GM18909 (cell line): ENCODE results near the gene TK2.

Experiments used
- ATAC-seq: cut with Tn5 transposase; IDR thresholded peaks from one replicate; pipeline ENCODE4 v1.9.1; 2021; ENCODE audit warnings: mild to moderate bottlenecking; ENCODE audit not compliant: unreplicated experiment, poor library complexity

The TK2 gene

DNA sequence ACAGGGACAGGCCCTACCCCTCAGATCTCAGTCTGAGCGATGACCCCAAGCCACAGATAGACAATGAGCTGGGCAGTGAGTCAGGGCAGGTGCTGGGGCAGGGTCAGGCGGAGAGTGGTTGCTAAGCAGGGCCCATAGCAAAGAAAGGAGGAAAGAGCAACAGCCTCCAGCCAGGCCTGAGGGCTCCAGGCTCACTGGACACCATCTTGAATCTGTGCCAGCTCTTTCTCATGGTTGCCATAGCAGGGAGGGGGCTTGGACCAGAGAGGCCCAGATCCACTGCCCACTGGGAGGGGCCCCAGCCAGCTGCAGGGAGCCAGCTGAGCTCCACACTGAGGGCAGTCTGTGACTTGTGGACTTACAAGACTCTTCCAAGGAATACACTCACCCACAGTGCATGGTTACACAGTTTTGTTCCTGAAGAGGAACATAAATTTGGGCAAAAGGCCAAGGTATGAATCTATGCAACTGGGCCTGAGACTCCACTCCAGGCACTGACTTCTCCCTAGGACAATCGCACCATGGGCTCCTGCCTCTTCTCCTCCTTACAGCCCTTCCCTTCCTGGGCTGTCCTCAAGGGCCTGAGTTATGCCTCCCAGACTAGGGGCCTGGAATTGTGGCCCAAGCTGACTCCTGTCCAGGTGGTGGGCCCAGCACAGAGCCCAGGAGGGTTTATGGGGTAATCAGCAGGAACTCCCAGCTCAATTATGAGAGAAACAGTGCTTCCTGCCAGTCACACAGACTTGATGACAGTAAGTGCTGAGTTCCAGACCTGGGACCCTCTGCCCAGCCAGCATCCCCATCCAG, 62.9 kb downstream of the TK2 start:
- ATAC-seq, result no peak

DNA sequence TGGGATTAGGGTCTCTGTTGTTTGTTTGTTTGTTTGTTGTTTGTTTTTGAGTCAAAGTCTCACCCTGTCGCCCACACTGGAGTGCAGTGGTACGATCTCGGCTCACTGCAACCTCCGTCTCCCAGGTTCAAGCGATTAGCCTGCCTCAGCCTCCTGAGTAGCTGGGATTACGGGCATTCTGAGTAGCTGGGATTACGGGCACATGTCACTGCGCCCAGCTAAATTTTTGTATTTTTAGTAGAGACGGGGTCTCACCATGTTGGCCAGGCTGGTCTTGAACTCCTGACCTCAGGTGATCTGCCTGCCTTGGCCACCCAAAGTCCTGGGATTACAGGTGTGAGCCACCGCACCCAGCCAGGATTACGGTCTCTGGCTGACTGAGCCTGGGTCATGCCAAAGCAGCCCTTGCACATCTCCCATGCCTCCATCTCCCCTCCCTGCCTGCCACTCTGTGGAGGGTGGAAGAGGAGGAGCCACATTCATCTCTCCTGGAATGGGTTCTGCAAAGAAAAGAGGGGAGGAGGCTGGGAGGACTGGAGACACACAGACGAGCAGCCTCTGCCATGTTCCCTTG, 63.6 kb downstream of the TK2 start:
- ATAC-seq, result no peak

DNA sequence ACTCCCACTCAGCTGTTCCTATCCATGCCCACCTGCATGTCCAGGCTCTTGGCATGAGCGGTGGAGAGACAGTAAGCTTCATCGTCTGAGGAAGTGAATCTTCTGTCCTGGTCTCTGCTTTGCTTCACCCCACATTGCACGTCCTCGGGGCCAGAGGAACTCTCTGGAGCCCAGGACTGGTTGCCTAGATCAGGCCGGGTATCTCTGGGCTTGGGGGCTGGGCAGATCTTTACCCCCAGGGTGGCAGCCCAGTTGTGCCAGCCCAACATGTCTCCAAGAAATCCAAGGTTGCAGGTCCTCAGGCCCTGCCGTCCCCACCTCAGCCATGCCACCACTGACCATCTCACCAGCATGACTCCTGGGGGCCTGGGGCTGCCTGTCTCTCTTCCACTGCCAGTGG, 64.5 kb downstream of the TK2 start:
- ATAC-seq, result no peak

DNA sequence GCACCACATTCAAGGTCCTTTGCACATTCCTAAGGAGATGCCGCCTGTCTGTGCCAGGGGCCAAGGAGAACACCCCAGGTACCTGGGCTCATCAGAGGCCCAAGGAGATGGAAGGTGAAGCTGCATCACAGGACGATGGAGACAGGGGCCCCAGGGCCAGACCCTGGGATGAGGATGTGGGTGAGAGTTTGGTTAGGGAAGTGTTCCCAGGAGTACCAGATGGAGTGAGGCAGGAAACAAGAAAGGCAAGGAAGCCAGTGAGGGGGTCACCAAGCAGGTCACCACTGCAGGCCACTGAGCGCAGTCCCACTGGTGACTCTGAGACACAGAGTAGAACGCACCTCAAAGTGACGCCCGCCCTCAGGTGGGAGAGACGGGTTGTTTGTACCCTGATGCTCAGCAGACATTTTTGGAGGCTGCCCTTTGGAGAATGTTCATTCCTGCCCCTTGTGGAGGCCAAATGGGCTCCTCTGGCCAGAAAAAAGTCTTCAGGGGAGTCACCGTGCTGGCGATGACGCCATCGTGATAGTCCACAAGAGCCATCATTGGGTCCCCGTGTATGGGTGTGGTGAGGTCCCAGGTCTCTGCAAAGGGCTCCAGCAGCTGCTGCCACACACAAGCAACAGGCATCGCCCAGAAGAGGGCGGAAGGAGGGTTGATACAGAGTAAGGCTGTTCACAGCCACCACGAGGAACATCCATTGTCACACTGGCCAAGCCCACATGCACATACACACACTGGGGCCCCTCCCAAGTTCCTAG, 65.3 kb downstream of the TK2 start:
- no peak for ATAC-seq

DNA sequence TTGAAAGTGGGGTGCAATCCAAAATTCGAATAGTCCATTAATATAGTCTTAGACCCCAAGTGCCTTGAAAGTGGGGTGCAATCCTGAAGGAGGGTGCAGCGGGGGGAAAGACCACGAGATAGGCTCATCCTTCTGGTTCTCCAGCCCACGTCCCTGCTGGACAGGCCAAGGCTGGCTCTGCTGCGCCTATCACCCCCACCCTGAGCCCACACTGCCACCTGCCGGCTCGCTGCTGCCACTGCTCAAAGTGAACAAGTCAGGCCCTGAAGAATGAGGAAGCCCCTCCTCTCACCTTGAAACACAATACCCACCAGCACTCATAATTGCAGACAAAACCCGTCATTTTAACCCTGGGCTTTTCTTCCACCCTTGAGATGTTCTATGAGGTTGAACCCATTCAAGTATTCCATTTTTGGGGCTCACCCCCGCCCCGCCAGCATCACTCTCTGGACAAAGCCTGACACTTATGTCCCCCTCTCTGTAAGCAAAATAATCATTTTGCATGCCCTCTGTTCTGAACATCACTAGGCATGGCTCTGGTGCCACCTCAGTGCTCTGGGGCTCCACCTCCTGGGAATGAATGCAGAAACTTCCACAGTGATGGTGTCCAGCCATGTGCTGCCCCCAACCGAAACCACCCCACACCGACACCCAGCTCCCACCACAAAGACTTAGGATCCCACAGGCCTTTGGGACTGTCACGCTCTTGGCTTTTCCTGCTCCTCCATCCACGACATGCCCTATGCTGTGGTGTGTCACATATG, 66.1 kb downstream of the TK2 start:
- ATAC-seq, result peak; percentile 71

DNA sequence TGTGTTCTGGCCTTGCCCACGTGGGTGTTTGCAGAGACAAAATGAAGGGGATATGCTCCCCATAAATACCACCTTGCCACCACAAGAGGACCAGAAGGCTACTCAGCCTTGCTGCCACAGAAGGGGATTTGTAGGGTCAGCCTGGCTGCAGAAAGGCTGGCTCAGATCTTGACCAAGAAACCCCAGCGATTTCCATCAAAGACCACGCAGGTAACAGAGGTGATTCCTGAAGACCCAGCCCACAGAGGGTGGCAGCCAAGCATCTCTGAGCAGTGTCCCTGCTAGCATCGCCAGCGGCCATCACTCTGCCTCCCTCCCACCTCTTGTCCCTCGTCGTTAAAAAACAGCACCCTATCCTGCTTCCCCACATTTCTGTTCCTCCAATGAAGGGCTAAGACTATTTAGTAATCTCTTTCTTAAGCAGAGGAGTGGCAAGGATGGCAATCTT, 68.0 kb downstream of the TK2 start:
- no peak for ATAC-seq

DNA sequence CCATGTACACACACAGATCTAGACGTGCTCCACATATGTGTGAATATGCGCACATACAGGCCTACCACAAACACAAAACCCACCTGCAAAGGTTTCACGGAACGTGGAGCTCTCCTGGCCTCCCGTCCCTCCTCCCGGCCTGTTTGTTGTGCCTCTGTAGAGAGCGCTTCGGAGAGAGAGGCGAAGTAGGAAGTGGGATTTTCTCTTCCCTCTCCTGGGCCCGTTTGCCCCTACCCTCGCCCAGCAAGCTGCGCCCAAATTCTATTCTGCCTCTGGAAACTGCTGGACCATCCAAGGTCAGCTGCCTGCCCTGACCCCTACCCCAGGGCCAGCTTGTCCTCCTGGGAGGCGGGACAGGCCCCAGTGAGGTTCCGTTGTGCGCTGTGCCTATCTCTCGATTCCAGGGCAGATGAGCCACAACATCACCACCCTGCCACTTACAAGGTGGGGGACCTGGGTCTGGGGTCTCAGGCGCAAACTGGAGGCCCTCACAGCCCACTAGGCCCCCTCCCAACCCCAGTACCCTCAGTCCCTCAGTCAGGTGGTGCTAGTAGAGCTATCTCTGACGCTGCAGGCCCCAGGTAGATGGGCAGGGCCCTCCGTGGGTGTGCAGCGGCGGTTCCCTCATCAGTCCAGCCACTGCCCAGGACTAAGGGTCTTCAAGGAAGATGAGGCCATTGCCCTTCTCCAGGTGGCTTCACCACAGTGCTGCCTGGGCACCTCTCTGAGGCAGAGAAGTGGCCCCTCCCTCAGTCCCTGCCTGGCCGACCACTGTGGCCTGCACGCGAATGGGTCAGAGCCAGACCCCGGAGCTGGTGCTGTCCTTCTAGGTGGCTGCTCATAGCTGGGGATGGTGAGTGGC, 68.6 kb downstream of the TK2 start:
- ATAC-seq, result no peak

DNA sequence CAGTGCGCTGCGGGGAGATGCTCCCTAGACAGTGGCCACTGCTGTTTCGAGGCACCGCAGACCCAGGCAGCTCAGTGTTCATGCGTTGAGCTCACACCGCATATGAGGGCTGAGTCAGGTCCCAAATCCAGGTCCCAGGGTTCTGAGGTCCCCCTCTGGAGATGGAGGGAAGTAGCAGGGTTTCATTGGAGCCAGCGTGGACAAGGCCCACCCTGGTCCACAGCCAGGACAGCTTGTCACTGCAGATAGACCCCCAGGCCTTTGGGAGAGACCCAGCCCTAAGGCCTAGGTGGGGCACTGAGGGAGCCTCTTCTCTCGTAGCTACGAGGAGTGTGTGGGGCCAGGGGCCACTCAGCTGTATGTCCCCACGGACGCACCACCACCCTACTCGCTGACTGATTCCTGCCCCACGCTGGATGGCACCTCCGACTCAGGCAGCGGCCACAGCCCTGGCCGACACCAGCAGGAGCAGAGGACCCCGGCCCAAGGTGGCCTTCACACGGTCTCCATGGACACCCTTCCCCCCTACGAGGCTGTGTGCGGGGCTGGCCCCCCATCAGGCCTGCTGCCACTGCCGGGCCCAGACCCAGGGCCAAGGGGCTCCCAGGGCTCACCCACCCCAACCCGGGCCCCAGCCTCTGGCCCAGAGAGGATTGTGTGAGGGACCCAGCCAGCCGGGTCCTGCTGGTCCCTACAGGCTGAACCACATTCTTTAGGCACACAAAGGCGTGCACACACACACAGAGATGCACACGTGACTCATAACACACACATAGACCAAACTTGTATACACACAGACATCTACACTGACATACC, 69.4 kb downstream of the TK2 start:
- ATAC-seq, result no peak

DNA sequence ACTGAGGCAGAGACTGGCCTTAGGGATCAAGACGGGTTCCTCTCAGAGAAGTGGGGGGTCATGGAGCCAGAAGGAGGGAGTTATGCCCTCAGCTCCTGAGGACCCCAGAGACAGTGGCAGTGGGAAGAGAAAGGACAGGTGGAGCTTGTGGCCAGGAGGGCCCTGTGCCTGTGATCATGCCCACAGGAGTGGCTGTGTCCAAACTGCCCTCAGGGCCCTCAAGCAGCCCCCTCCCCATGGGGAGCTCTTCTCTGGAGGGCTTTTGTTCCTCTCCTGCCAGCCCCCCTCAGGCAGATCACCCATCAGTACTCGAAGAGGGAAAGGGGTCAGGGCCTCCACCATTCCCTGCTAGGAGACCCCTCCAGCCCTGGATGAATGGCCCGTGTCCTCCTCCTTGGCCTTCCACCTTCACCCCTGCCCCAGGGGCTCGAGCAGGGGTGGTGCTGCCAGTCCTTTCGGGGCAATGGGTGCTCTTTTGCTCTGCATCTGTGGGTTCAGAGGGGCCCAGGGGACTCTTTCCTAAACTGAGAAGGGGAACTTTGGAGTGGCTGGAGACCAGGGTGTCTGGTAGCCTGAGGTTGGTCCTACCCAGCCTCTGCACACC, 70.2 kb downstream of the TK2 start:
- no peak for ATAC-seq

DNA sequence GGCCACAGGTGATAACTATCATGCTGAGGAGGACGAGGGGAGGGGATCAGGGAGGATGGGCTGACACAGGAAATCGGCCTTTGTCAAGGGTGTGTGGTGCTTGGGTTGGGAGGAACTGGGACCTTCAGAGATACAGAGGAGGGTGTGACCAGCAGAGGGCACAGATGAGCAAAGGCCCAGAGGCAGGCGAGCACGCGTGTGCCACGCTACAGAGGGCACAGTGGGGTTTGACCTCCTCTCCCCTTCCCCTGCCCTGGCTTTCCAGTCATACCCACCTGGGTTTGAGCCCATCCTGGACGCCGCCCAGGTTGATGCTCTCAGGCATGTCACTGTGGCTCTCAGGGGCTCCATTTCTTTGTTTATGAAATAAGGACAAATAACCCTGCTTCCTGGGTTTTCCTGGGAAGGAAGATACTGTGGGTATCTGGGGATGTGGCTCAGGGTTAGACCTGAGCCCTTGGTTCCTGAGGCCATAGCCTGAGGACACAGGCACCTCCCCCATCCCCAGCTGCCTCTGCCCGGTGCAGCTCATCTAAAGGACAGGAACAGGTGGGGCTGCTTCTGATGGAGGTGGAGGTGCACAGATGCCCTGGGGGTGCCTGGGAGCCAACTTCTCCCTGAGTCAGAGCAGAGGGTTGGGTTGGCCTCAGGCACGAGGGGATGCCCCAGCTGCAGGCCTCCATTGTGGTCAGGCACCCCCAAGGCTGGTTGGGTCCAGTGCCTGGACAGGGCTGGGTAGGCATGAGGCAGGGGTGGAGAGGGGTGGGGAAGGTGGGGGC, 71.0 kb downstream of the TK2 start:
- ATAC-seq, result peak; percentile 73

DNA sequence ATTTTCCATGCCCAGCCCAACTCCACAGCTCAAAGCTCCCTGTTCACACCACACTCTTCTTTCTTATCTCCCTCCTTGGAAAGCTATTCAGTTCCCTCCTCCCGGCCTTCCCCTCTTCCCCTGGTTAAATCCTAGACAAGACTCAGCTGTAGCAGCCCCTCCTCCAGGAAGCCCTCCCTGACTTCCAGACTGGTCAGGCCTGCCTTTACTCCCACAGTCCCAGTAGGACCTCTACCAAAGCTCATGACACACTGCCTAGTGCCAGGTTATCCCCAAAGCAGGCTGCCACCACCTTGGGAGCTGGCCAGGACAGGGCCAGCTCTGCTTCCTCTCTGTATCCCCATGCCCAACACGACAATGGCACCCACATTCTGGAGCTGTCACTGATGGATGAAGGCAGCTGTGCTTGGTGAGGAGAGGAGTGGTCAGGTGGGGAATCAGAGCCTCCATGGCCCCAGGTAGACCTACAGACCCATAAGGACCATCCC, 72.8 kb downstream of the TK2 start:
- ATAC-seq, result no peak

DNA sequence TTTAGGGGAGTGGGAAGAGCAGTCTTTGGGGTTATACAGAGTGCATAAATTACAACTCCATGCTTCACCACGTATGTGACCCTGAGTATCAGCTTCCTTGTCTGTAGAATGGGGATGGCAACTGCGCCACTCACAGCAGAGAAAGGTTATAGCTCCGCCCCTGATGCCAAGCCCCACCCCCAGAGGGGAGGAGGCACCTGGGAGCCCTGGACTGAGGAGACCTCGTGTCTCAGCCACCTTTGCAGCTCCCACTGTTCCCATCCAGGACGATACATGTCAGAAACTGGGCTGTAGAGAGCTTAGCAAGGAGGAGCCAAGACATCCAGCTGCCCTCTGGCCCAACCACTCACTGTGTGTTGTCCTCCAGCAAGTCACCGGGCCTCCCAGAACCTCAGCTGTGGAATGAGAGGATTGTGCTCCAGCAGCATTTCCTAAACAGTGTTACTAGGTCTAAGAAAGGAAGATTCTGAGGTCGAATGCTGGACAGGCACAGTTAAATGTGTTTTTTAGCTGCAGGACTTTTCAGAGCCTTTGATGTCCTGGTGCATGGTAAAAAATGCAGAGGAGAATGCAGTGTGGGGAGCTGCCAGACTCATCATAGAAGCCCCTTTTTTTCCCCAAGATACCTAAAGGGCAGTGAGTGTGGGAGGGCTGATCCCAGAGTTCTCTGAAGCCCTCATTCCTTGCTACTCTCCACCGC, 73.4 kb downstream of the TK2 start:
- ATAC-seq, result no peak

DNA sequence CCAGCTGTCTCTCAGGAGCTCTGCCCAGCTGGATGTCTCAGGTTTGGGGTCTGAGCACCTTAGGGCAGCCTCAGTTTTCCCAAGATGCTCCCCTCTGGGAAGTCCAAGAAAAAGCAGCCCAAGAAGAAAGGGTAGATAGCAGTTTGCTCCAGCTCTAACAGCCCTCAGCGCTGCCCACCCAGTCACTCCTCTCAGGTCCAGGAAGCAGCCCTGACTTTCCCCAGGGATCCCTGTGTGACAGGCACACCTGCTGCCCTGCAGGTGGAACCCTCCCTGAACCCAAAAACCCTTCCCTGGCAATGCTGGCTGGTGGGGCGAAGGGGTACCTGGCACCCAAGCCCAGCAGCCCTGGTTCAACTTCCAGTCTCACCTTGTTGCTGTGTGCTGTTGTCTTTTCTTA, 74.7 kb downstream of the TK2 start:
- no peak for ATAC-seq

DNA sequence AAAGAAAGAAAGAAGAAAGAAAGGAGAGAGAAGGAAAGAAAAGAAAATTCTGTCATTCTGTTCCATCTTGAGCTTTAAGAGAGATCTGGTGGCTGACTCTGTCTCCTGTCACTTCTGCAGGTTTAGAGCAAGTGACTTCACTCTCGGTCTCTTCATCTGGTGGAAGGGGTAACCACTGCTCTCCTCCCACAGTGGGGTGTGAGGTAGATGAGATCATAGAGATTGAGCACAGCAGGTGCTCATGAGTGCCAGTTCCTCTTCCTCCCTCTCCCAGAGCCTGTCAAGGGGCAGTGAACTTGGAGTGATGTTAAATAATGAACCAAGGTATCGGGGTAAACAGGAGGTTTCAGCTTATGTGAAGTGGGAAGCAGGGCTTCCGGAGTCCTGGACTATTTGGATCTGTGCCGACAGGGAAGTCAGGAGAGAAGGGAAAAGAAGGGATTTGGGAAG, 75.1 kb downstream of the TK2 start:
- ATAC-seq, result peak; percentile 91

DNA sequence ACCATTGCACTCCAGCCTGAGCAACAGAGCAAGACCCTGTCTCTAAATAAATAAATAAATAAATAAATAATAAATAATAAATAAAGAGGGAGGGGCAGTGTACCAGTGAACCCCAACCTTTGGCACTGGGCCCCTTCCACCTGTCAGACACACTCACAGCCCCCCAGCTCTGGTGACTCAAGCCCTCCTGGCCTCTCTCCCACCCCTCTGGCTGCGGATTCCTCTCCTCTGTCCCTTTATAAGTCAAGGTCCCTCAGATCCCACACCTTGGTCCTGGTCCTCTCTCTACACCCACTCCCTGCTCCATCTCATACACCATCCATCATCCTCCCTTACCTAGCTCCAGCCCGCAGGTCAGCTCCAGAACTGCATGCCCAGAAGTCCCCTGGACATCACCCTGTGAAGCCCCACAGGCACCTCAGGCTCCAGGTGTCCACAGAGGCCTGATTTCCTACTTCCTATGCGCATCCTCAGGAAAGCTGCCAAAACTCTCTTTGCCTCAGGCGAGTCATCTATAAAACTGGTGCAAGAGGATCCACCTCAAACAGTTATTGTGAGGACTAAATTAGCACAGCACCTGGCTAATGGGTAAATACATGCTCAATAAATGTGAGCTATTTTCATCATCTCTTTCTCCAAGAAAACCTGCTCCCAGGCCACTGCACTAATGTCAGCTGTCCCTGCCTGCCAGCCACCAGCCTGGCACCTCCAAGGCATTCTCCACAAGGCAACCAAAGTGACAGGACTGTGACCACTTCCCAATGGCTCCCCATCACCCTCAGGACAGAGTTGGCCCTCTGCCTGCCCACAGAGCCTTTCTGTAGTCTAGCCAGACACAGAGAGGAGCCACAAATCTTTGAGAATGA, 76.0 kb downstream of the TK2 start:
- ATAC-seq, result no peak

DNA sequence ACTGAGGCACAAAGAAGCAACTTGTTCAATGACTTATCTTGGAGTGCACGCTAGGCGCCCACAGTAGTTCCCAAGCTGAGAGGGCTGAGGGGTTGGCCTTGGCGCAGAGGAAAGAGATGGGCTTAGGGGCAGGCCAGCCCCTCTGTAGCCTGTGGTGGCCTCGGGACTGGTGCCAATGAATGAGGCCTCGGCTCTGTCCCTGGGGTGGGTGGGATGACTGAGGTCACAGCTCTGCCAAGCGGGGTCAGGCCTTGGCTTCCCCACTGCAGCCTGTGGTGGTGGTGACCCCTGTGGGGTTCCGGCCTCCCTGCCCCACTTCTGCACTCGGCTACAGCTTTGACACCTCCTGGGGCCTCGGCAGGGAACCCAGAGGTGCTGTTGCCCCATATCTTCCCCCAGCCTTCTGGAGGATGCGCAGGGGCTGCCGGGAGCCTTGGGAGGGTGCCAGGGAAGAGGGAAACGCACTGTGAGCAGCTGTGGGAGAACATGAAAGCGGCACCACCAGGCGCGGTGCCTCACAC, 76.8 kb downstream of the TK2 start:
- ATAC-seq, result no peak
